Stimulated activated naive CD8-positive, alpha-beta T cell treated with anti-CD3 and anti-CD28 coated beads, Interleukin-15, Interleukin-2, amounts not matched to agents 100 ng/mL and 50 ng/mL, for 24 hours (primary cell): ENCODE results near the gene CAMK1.

ENCODE experiments used
- H3K27ac Mint-ChIP-seq: one replicate; pipeline ENCODE4 v1.8.0; 2021; ENCODE audit warnings: mild to moderate bottlenecking, mixed read lengths
- H3K27me3 Mint-ChIP-seq: one replicate; pipeline ENCODE4 v1.8.0; 2021; ENCODE audit warnings: mixed read lengths
- H3K36me3 Mint-ChIP-seq: one replicate; pipeline ENCODE4 v1.8.0; 2021; ENCODE audit warnings: low read depth, mixed read lengths
- H3K4me1 Mint-ChIP-seq: one replicate; pipeline ENCODE4 v1.8.0; 2021; ENCODE audit warnings: low read depth, mixed read lengths
- H3K4me3 Mint-ChIP-seq: one replicate; pipeline ENCODE4 v1.8.0; 2021; ENCODE audit warnings: mild to moderate bottlenecking, mixed read lengths
- H3K9me3 Mint-ChIP-seq: one replicate; pipeline ENCODE4 v1.8.0; 2021; ENCODE audit warnings: mixed read lengths

CAMK1 gene

DNA sequence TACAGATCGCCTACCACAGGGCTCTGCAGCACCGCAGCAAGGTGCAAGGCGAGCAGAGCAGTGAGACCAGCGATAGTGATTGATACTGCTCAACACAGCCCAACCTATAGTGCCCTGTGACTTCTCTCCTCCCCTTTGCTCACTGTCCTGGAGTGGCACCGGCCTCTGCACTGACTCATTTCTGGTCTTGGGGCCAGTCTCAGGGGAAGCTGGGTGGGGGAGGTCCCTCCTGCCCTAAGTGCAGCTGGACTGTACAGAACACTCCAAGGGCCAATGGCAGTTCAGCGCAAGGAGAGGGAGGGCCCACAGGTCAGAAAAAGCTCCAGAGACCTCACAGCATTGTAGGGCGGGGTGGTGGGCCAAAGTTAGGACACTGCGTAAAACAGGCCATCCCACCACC is 22.5 kb downstream of the CAMK1 start:
- Mint-ChIP-seq H3K4me3 (no peak overlapping the region), H3K36me3 (peaks cover 77% of the 10 kb centered on the region)

DNA sequence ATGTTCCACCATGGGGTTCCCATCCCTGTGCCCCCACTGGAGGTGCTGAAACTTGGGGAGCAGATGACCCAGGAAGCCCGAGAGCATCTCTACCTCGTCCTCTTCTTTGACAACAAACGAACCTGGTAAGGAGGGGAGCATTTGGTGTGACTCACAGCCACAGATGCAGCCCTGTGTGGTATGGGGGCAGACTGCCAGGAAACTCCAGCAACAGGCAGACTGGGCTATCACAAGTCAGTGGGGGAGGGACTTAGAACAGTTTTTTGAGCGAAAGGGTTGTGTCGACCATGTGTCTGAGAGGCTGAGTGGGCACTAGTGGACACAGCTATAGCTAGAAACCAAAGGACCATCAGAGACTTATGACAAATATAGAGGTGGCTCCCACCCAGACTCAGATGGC is 23.4 kb downstream of the CAMK1 start:
- H3K27ac Mint-ChIP-seq = peak overlapping the region; percentile 75
- H3K27me3 Mint-ChIP-seq = no peaks in the 10 kb centered on the region
- no peak overlapping the region for H3K4me3 Mint-ChIP-seq
- peaks cover 44% of the 10 kb centered on the region for H3K4me1 Mint-ChIP-seq
- peaks cover 74% of the 10 kb centered on the region for H3K36me3 Mint-ChIP-seq
- no peaks in the 10 kb centered on the region for H3K9me3 Mint-ChIP-seq

More for the DNA sequence above, 22.5 kb downstream of the CAMK1 start:
- Mint-ChIP-seq H3K9me3 (no peaks in the 10 kb centered on the region), H3K4me1 (peaks cover 53% of the 10 kb centered on the region), H3K27me3 (no peaks in the 10 kb centered on the region), H3K27ac (no peak overlapping the region)

DNA sequence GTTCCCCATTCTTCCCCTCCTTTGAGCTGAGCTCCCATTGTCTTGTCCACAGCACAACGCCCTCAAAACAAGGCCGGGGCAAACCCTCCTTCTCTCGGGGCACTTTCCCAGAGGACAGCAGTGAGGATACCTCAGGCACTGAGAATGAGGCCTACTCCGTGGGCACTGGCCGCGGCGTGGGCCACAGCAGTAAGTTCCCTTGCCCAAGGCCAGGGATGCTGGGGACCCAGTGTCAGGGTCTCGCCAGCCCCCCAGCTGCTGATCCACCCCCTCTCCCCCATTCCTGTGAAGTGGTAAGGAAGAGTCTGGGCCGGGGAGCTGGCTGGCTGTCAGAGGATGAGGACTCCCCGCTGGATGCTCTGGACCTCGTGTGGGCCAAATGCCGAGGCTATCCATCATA is 24.2 kb downstream of the CAMK1 start:
- Mint-ChIP-seq H3K27ac (no peak overlapping the region), H3K27me3 (no peaks in the 10 kb centered on the region), H3K9me3 (no peaks in the 10 kb centered on the region), H3K36me3 (peaks cover 76% of the 10 kb centered on the region), H3K4me3 (no peak overlapping the region), H3K4me1 (peaks cover 36% of the 10 kb centered on the region)

DNA sequence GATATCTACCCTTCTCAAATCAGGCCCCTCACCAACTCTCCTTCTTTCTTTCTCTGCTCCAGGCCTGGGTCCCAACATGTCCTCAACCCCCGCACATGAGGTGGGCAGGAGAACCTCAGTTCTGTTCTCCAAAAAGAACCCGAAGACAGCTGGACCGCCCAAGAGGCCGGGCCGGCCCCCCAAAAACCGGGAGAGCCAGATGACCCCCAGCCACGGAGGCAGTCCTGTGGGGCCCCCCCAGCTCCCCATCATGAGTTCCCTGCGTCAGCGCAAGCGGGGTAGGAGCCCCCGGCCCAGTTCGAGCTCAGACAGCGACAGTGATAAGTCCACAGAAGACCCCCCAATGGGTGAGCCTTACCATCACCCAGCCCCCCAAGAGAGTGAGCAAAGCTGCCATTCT is 25.6 kb downstream of the CAMK1 start:
- Mint-ChIP-seq H3K4me3 (no peak overlapping the region), H3K27ac (no peak overlapping the region), H3K9me3 (no peaks in the 10 kb centered on the region), H3K27me3 (no peaks in the 10 kb centered on the region), H3K4me1 (peaks cover 23% of the 10 kb centered on the region), H3K36me3 (peaks cover 85% of the 10 kb centered on the region)

DNA sequence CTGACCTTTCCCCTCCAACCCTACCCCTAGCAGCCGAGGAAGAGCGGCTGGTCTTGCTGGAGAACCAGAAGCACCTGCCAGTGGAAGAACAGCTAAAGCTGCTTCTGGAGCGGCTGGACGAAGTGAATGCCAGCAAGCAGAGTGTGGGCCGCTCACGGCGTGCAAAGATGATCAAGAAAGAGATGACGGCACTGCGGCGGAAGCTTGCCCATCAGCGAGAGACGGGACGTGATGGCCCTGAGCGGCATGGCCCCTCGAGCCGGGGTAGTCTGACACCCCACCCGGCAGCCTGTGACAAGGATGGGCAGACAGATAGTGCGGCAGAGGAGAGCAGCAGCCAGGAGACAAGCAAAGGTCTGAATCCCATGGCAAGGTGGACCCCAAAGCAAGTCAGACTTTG is 26.2 kb downstream of the CAMK1 start:
- H3K9me3 Mint-ChIP-seq = no peaks in the 10 kb centered on the region
- H3K4me3 Mint-ChIP-seq = no peak overlapping the region
- peaks cover 85% of the 10 kb centered on the region for H3K36me3 Mint-ChIP-seq
- no peak overlapping the region for H3K27ac Mint-ChIP-seq
- no peaks in the 10 kb centered on the region for H3K27me3 Mint-ChIP-seq
- H3K4me1 Mint-ChIP-seq = peaks cover 19% of the 10 kb centered on the region

DNA sequence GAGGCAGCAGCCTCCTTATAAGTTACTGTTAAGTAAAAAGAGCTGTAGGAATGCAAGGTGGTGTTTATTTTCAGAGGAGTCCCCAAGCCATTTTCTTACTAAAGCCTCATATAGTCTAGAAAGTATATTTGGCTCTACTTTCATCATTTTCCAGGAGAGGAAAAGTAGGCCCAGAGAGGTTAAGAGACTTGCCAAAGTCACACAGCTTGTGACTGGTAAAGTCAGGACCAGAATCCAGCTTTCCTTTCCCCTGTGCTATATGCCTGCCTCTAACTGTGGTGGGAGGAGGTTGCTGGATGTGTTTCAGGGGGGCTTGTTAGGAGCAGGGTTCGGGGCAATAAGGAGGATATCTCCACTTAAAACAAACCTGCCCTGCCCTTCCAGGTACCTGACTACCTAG is 27.2 kb downstream of the CAMK1 start:
- Mint-ChIP-seq H3K9me3 (no peaks in the 10 kb centered on the region), H3K27me3 (no peaks in the 10 kb centered on the region), H3K36me3 (peaks cover 84% of the 10 kb centered on the region), H3K27ac (no peak overlapping the region), H3K4me3 (no peak overlapping the region), H3K4me1 (peaks cover 23% of the 10 kb centered on the region)

DNA sequence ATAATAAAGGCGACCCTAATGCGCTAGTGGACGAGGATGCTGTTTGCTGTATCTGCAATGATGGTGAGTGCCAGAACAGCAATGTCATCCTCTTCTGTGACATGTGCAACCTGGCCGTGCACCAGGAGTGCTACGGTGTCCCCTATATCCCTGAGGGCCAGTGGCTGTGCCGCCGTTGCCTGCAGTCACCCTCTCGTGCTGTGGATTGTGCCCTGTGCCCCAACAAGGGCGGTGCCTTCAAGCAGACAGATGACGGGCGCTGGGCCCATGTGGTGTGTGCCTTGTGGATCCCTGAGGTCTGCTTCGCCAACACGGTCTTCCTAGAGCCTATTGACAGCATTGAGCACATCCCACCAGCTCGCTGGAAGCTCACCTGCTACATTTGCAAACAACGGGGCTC is 30.6 kb downstream of the CAMK1 start:
- peaks cover 79% of the 10 kb centered on the region for H3K36me3 Mint-ChIP-seq
- H3K4me1 Mint-ChIP-seq = peaks cover 27% of the 10 kb centered on the region
- H3K27me3 Mint-ChIP-seq = no peaks in the 10 kb centered on the region
- H3K27ac Mint-ChIP-seq = no peak overlapping the region
- H3K4me3 Mint-ChIP-seq = no peak overlapping the region
- no peaks in the 10 kb centered on the region for H3K9me3 Mint-ChIP-seq

DNA sequence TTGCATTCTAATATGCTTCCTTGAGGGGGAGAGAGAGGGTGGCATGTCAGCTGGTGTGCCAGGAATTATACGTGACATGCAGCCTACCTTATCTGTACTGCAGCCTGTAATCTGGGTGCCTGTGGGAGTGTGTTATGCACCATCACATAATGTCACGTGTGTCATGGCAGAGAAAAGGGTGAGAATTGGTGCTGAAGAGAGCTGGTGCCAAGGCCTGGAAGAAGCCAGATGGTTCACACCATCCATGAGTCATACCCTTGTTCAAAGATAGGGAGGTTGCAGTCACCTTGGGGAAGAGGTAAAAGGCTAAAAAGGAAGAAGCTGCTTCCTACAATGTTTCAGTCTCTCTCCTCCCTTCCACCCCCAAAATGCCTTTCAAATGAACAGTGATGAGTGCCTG is 32.9 kb downstream of the CAMK1 start:
- H3K4me3 Mint-ChIP-seq = no peak overlapping the region

DNA sequence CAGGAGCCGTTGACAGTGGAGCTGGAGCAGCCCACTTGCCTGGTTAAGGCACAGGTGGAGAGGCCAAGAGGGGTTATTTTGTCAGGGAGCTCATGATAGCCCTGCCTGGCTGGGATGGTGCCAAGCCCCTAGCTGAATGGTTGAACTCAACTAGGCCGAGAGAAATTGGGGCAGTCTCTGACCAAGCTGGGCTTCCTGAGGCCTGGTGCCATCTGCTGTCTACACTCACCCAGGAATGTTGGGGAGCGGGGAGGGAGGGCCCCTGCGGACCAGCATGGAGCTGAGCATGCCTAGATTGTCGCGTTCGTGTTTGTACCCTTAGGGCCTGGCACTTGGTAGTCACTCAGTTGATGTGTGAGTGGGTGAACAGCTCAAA is 37.0 kb downstream of the CAMK1 start:
- no peaks in the 10 kb centered on the region for H3K9me3 Mint-ChIP-seq
- H3K36me3 Mint-ChIP-seq = peaks cover 34% of the 10 kb centered on the region
- peaks cover 66% of the 10 kb centered on the region for H3K4me1 Mint-ChIP-seq
- H3K27me3 Mint-ChIP-seq = no peaks in the 10 kb centered on the region
- peak overlapping the region; percentile 84 for H3K27ac Mint-ChIP-seq
- peak overlapping the region; percentile 91 for H3K4me3 Mint-ChIP-seq

More for the DNA sequence above, 32.9 kb downstream of the CAMK1 start:
- H3K4me1 Mint-ChIP-seq = peaks cover 46% of the 10 kb centered on the region
- peak overlapping the region; percentile 10 for H3K27ac Mint-ChIP-seq
- H3K36me3 Mint-ChIP-seq = peaks cover 65% of the 10 kb centered on the region
- no peaks in the 10 kb centered on the region for H3K27me3 Mint-ChIP-seq
- H3K9me3 Mint-ChIP-seq = no peaks in the 10 kb centered on the region

DNA sequence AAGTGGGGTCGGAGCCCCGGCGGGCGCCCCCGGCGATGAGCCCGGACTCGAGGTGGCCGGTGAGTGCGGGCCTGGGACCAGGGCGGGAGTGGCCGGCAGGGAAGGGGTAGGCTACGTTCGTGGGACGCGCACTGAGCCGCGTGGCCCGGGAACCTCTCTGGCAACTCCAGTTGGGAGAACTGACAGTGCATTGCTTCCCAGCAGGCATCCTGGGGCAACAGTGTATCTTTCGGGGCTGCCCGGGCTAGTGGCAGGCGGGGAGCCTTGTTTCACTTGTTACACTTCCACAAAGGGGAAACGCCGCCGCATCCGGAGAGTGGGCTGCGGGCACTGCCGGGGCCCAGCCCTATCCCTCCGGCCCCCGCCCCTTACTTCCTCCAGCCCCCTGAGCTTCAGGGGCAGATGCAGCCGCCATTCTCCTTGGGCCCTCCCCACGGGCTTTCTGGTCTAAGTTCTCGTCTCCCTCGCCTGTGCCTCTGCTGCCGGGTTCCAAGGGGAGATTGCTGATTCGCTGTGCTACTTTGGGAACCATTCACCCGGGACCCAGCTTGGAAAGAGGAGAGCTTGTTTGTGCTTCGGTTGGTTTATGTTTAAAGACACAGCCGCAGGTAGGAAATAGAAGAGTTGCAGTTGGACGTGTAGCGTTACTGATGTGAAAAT is 37.5 kb downstream of the CAMK1 start:
- Mint-ChIP-seq H3K4me1 (peaks cover 71% of the 10 kb centered on the region), H3K27me3 (no peaks in the 10 kb centered on the region), H3K27ac (peak overlapping the region; percentile 84), H3K9me3 (no peaks in the 10 kb centered on the region), H3K36me3 (peaks cover 34% of the 10 kb centered on the region), H3K4me3 (peak overlapping the region; percentile 91)

DNA sequence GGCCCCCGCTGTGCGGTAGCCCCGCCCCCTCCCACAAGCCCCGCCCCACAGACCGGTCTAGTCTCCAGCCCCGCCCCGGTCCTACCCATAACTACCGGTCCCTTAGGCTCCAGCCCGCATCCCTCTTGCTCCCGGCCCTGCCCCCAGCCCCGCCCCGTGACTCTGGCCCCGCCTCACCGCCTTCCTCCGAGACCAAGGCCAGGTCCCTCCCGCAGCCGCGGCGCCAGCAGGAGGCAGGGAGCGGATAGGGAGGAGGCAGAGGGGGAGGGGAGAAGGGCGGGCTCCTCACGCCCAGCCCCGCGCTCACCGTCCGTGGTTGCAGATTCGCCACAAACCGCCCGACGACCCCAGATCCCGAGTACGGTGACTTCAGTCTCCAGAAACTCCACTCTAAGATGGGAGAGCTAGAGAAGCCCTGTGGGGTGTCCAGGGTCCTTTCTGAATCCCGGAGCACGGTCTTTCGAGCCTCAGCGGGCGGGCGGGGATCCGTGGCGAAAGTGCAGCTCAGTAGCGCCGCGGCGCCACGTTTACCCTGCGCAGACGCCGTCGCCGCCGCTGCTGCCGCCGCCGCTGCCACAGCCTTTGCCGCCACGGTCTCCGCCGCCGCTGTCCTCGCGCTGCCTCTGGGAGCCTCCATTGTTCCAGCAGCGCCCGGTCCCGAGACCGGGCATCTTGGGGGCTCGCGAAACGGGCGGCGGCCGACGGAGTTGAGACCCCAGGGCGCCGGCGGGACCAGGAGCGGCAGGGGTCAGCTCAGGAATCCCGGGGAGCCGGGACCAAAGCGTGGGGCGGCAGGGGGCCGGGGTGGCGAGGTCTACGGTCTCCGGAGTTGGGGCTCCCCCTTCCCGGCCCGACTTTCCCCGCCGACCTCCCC is 38.3 kb downstream of the CAMK1 start, which contains the start of gene BRPF1:
BRPF1 (plus strand) TSS at position 530 of the 874 bp plus-strand sequence. CDS start 2,406 bp downstream, outside the sequence.
- peaks cover 73% of the 10 kb centered on the region for H3K4me1 Mint-ChIP-seq

DNA sequence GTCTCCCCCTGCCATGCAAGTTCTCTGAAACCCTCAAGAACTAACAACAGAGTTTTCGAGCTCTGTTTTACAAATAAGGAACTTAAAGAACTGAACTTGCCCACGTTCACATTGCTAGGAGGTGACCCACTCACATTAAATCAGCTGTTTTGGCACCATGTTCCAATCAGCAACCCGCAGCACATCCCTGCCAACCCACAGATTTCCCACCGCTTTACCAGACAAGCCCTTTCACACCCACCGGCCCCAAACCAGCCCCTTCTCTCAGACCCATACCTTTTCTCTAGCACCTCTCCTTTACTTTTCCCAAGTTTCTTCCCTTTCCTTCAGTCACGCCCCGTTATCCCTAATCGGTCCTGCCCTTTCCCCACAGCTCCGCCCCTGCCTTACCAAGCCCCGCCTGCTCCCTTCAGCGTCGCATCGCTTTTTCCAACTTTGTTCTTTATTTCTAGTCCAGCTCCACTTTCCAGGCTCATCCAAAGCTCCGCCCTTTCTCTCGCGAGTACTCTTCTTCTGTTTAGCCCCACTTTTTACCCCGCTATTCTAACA is 39.0 kb downstream of the CAMK1 start:
- H3K4me3 Mint-ChIP-seq = peak overlapping the region; percentile 91
- H3K36me3 Mint-ChIP-seq = peaks cover 23% of the 10 kb centered on the region

More for the DNA sequence above, 38.3 kb downstream of the CAMK1 start, which contains the start of gene BRPF1:
- H3K4me3 Mint-ChIP-seq = peak within 1 kb of the TSS; percentile 91
- no peaks in the 10 kb centered on the region for H3K27me3 Mint-ChIP-seq
- peak within 1 kb of the TSS; percentile 97 for H3K27ac Mint-ChIP-seq
- no peaks in the 10 kb centered on the region for H3K9me3 Mint-ChIP-seq
- H3K36me3 Mint-ChIP-seq = peaks cover 29% of the 10 kb centered on the region

DNA sequence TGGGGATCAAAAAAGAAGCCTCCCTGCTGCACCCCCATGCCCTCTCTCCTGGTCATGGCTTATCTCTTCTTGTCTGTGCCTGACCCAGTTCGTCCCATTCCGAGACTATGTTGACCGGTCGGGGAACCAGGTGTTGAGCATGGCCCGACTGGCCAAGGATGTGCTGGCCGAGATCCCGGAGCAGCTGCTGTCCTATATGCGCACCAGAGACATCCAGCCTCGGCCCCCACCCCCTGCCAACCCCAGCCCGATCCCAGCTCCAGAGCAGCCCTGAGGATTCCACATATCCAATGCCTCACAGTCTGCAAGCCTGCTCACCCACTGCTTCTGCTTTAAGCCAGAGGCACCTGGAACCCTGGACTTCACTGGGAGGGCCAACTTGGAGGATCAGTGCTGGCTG is 40.3 kb downstream of the CAMK1 start:
- Mint-ChIP-seq H3K9me3 (no peaks in the 10 kb centered on the region), H3K36me3 (peaks cover 10% of the 10 kb centered on the region), H3K4me1 (peaks cover 60% of the 10 kb centered on the region), H3K27me3 (no peaks in the 10 kb centered on the region), H3K4me3 (no peak overlapping the region), H3K27ac (no peak overlapping the region)

More for the DNA sequence above, 39.0 kb downstream of the CAMK1 start:
- no peaks in the 10 kb centered on the region for H3K27me3 Mint-ChIP-seq
- H3K4me1 Mint-ChIP-seq = peaks cover 73% of the 10 kb centered on the region
- H3K9me3 Mint-ChIP-seq = no peaks in the 10 kb centered on the region
- H3K27ac Mint-ChIP-seq = peak overlapping the region; percentile 94

DNA sequence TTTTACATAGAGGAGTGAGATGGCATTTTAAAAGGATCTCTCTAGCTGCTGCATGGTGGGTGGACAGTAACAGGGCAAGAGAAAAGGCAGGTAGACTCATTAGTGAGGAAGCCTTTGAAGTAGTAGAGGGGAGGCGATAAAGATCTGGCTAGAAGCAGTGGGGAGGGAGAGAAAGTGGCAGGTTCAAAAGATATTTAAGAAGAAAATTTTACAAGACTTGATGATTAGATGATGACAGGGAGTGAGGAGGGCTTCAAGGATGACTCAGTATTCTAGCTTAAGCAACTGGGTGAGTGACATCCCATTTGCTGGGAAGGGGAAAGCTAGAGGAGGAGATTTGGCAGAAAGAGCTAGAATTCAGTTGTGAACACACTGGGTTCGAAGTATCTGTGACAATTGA is 42.0 kb downstream of the CAMK1 start:
- H3K27me3 Mint-ChIP-seq = no peaks in the 10 kb centered on the region
- no peaks in the 10 kb centered on the region for H3K9me3 Mint-ChIP-seq
- H3K36me3 Mint-ChIP-seq = no peaks in the 10 kb centered on the region
- no peak overlapping the region for H3K4me3 Mint-ChIP-seq
- H3K4me1 Mint-ChIP-seq = peaks cover 45% of the 10 kb centered on the region
- peak overlapping the region; percentile 23 for H3K27ac Mint-ChIP-seq

DNA sequence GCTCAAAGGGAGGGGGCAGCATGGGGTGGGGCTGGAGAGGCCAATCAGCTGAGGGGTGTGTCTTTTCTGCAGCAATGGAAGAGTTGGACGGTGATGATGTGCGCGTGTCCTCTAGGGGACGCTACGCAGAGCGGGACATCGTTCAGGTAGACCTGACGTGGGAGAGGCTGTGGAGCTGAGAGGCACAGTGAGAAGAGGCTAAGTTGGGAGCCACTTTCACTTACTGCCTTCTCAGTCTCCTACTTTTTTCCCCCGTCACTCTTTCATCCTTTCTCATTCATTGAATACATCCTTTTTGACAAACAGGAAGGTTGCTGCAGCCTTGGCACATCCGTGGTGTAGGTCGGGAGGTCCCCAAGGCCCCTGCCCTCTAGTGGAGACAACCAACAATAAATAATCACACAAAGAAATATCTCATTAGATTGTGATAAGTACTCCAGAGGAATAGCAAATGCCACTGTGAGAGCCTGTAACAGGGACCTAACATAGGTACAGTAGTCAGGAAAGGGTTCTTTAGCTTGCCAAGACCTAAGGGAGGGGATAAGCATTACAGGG is 42.6 kb downstream of the CAMK1 start:
- Mint-ChIP-seq H3K36me3 (no peaks in the 10 kb centered on the region), H3K9me3 (no peaks in the 10 kb centered on the region), H3K4me1 (peaks cover 40% of the 10 kb centered on the region), H3K4me3 (peak overlapping the region; percentile 71), H3K27ac (peak overlapping the region; percentile 23), H3K27me3 (no peaks in the 10 kb centered on the region)
